A549 treated with RU486 at 1 μM for 4 hours (cell line): ENCODE measurements around the gene PRR23B. TPM values are rescaled to one million over a fixed set of nuclear protein-coding genes. Genes with fewer than 3 reads are reported as not detected.

Source experiments
- total RNA-seq: library from RNA; stranded (reverse); fragments of 200-300 nt; extraction: Qiagen RNA extraction; gene quantifications from 5 replicates; pipeline ENCODE4 v1.2.3, GENCODE V29; 2022; ENCODE audit warnings: low read depth

PRR23B gene
- not detected in 5 replicates for total RNA-seq

GRCh38 chr3:139020868-139021234 lies at the start of gene PRR23B:
Gene PRR23B, minus strand, starts transcription at chr3:139020926. Its CDS starts 265 bp downstream, at chr3:139020661.

GRCh38 chr3:139044366-139045210 lies 23.9 kb upstream of the PRR23B start, which contains the start of gene PRR23C:
Gene PRR23C, minus strand, starts transcription at chr3:139044892. Its CDS starts 272 bp downstream, at chr3:139044620.

GRCh38 chr3:139006051-139006716 lies 14.5 kb downstream of the PRR23B start, which contains the start of gene PRR23A:
Gene PRR23A, minus strand, starts transcription at chr3:139006268. Its CDS starts 0 bp downstream, at chr3:139006268.

Other genes starting within 250 kb of the PRR23B start
- gene PIK3CB, start 186.0 kb downstream of the PRR23B start, total RNA-seq: 9.2 to 22.3 TPM (median 17.7 TPM) in 5 replicates
- gene FOXL2, start 73.8 kb downstream of the PRR23B start, total RNA-seq: 3.0 to 5.7 TPM (median 5.2 TPM) in 5 replicates
- gene FOXL2NB, start 73.7 kb downstream of the PRR23B start, total RNA-seq: 0.48 to 1.5 TPM (median 1.3 TPM) in 5 replicates
- gene PRR23A, start 14.7 kb downstream of the PRR23B start, total RNA-seq: not detected in 5 replicates
- not detected in 5 replicates for gene PRR23C, start 24.0 kb upstream of the PRR23B start, total RNA-seq